ENCODE results near the gene PRR19. TPM values are rescaled to one million over a fixed set of nuclear protein-coding genes. Genes with fewer than 3 reads are reported as not detected.
A peak's percentile ranks its signal among the peaks of the same experiment; 100 is the strongest.

The PRR19 gene
- total and polyA plus RNA-seq, 2 donors (not counting 1 experiment from before 2014, with no cell fraction given) = 0.39 to 0.54 TPM

DNA sequence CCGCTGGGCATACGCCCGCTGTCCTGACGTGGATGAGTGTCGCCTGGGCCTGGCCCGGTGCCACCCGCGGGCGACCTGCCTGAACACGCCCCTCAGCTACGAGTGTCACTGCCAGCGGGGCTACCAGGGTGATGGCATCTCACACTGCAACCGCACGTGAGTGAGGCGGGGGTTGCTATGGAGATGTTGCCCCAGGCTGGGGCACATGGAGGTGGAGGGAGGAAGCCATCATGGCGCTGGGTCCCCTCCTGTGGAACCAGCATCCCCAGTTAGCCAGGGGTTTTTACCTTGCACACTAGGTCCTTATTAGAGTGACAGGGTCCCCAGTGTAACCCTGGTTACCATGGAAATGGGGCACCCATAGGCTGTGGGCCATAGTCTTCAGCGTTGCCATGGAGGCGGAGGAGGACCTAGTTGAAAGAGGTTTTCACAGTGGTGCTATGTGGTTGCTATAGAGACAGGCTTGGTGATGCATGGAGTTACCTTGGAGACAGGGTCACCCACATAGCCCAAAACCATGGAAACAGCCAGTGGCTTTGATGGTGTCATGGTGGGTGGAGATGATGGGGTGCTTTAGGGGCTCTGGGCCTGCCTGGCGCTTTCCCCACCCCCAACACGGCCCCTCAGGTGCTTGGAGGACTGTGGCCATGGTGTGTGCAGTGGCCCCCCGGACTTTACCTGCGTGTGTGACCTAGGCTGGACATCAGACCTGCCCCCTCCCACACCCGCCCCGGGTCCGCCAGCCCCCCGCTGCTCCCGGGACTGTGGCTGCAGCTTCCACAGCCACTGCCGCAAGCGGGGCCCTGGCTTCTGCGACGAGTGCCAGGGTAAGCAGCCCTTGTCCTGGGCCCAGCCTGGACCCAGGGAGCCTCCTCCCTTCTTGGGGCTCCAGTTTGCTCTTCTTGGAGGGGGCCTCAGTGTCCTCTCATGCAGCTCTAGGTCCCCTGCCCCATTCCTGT, 50.6 kb downstream of the PRR19 start:
- ChIA-PET POLR2A (no interaction called here), CTCF (no interaction called here)
- Histone ChIP-seq H3K79me2 (ENCODE audit: control insufficient read depth, insufficient read depth, low read length) (no peaks in the 10 kb centered on the region), H2AFZ (ENCODE audit: insufficient read depth, low read depth, low read length, poor library complexity, severe bottlenecking) (no peak overlapping the region), H3K4me2 (replicated peaks; ENCODE audit: low read depth, low read length, poor library complexity, severe bottlenecking) (no peak overlapping the region), H3K27ac (ENCODE audit: low read length in 2 of 2) (peak overlapping the region; percentile 12 to 59), H3K4me3 (ENCODE audit: control extremely low read depth in 1 of 5, extremely low read depth in 1 of 5, insufficient read depth in 1 of 5, low read depth in 2 of 5, low read length in 4 of 5) (no peak overlapping the region), H3K4me1 (ENCODE audit: control insufficient read depth in 2 of 2, insufficient read depth in 2 of 2, low read length in 2 of 2) (peaks cover 0 to 16% of the 10 kb centered on the region in 2 donors), H3K36me3 (replicated peaks in 1 of 2; ENCODE audit: control extremely low read depth in 1 of 2, control insufficient read depth in 1 of 2, extremely low read depth in 1 of 2, insufficient read depth in 2 of 2, low read length in 1 of 2) (peaks cover 0 to 15% of the 10 kb centered on the region in 2 experiments), H3K27me3 (replicated peaks in 1 of 4; ENCODE audit: control extremely low read depth in 1 of 4, control insufficient read depth in 3 of 4, insufficient read depth in 4 of 4, low read length in 3 of 4) (no peaks in the 10 kb centered on the region), H3K9me3 (ENCODE audit: control extremely low read depth in 1 of 3, control insufficient read depth in 2 of 3, insufficient read depth in 1 of 3, low read length in 2 of 3) (no peaks in the 10 kb centered on the region), H3K9ac (ENCODE audit: low read length) (no peak overlapping the region), H4K20me1 (ENCODE audit: control insufficient read depth, insufficient read depth, low read length, poor library complexity, severe bottlenecking) (no peaks in the 10 kb centered on the region)
- peak overlapping the region; percentile 59 for H3K27ac Mint-ChIP-seq
- peaks cover 3% of the 10 kb centered on the region for H3K4me1 Mint-ChIP-seq
- ATAC-seq (ENCODE audit: low read depth) = peak; percentile 56
- DNase-seq = peak; percentile 59
- no peaks in the 10 kb centered on the region for H3K9me3 Mint-ChIP-seq (ENCODE audit: insufficient read depth)
- TF ChIP-seq EZH2 (IDR thresholded peaks at IDR 0.05; ENCODE audit: borderline replicate concordance, insufficient read depth, low read depth, low read length, poor library complexity, severe bottlenecking) (no peak), CTCF (IDR thresholded peaks at IDR 0.05) (no peak)
- no peaks in the 10 kb centered on the region for H3K27me3 Mint-ChIP-seq
- intact Hi-C loops (cut with micrococcal nuclease) = no loop called here
- WGBS (ENCODE audit: insufficient coverage) = 88% methylated on average over 27 of the region's 31 CpGs
- H3K4me3 Mint-ChIP-seq = no peak overlapping the region

Data from B cell (primary cell).